ENCODE results near the gene OR4C11.

Gene OR4C11

DNA sequence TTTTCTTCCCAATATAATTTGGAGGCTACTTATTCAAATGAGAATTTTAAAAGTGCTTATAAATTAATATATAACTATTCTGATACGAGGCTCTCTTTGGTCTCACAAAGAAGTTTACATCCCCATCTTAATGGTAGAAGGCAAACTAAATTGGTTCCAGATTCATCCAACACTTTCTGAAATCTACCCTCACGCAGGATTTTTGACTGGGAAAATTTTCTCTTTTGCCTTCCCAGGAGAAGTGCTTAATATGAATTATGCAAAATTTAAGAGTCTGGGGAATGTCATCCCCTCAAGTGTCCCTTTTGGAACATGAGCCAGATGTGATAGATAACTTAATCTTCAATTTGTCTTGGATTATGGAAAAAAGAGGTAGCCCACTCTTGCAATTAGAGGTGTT, at the start of gene OR4C11:
TSS of gene OR4C11 (minus strand) at position 101 of the 400 bp plus-strand sequence. CDS start 3,272 bp downstream, outside the sequence.
- DNase-seq, result no peak

DNA sequence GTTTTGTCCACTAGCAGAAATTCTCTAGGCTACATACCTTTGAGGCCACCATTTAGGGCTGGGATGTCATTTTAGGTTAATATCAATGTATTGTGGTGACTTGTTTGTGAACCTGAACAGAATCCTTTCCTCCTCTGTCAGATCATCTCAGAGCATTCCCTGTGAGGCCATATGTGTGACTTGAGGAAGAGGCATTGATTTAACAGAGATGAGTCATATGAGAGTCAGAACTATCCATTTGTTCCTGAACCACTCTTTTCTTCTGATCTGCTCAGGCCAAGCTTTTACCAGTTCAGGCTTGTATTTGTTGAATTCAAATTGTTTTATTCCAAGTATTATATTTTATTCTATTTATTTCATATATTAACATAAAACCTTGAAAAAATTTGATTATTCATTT, 47.7 kb upstream of the OR4C11 start:
- no peak for DNase-seq

DNA sequence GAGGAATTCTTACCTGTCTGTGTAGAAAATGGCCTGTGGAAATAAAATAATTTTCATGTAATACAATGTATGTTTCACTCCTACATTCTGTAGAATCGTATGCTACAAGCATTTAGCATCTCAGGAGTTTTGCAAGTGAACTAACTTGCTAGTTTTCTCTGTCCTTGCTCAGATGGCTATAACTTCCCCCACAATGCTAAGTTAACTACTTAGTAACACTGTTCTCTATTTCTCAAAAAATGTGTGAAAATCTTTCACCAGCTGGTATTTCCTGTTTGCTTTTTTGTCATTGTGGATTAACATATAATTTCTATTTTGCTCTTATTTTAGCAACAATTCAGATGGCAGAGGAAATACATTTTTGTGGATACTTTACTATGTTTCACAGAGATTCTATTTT, 45.1 kb upstream of the OR4C11 start:
- DNase-seq, result no peak

GRCh38 chr11:55648027-55648426, 40.6 kb upstream of the OR4C11 start, which contains the start of gene OR4S2:
Gene OR4S2 (plus strand): TSS chr11:55648327. CDS start chr11:55650904, 2,577 bp downstream.
- DNase-seq, result no peak

DNA sequence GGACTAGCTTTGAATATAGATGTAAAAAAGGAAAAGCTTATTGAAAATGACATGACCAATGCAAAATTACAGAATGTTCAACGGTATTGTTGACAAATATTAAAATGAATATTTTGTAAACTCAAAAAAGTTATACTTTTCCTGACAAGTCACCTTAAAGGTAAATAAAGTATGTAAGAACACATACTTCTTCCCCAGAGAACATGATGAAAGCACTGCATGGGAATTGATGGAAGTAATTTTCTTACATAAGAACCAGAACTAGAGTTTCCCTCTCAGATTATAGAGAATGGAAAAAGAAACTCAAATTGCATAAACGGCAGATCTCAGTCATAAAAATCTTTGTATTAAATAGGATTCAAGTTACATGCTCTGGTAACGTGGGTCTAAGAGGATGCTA, 27.4 kb upstream of the OR4C11 start, which contains the start of gene OR4P4:
TSS of gene OR4P4 (plus strand) at position 301 of the 400 bp plus-strand sequence.
- DNase-seq, result no peak

GRCh38 chr11:55624531-55624930, 17.1 kb upstream of the OR4C11 start:
- DNase-seq, result no peak

- no peak for DNase-seq
These were observed 34.9 kb downstream of the OR4C11 start for GRCh38 chr11:55572548-55572947.

DNA sequence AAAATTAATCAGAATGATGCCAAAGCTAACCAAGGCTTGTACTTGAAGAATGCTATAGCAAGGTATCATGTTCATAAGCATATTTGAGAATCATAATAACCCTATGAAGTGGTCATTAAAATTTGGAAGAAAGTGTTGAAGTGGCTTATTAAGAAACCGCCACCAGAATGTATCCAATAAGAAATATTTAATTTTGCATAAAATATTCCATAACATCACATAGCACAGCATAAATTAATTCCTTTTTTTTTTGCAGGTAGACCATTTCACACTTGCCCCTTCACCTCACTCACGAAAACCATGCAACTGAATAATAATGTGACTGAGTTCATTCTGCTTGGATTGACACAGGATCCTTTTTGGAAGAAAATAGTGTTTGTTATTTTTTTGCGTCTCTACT, 35.6 kb downstream of the OR4C11 start, which contains the start of gene OR4C16:
TSS of gene OR4C16 (plus strand) at position 301 of the 400 bp plus-strand sequence. CDS start at position 301, 0 bp downstream.
- DNase-seq, result no peak

DNA sequence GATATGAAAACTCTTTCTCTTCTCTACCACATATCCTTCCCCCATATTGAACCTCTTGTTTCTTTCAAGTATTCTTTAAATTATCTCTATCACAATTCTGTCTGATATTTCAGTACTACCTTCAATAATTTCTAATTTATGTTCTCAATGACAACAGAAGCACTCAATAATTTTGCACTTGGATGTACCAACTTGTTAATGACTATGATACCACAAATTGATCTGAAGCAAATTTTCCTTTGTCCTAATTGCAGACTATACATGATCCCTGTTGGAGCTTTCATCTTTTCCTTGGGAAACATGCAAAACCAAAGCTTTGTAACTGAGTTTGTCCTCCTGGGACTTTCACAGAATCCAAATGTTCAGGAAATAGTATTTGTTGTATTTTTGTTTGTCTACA, 53.3 kb downstream of the OR4C11 start, which contains the start of gene OR4C15:
TSS of gene OR4C15 (plus strand) at position 301 of the 400 bp plus-strand sequence. CDS start at position 301, 0 bp downstream.
- no peak for DNase-seq

Measured in NCI-H524 treated with DMSO at 0.1 percent for 48 hours (cell line).